GM18867 (cell line): ENCODE results near the gene PRKCZ.
A peak's percentile ranks its signal among the peaks of the same experiment; 100 is the strongest.

Source experiments
- ATAC-seq: cut with Tn5 transposase; IDR thresholded peaks from one replicate; pipeline ENCODE4 v1.9.1; 2021; ENCODE audit warnings: mild to moderate bottlenecking, moderate library complexity; ENCODE audit not compliant: unreplicated experiment

The PRKCZ gene

DNA sequence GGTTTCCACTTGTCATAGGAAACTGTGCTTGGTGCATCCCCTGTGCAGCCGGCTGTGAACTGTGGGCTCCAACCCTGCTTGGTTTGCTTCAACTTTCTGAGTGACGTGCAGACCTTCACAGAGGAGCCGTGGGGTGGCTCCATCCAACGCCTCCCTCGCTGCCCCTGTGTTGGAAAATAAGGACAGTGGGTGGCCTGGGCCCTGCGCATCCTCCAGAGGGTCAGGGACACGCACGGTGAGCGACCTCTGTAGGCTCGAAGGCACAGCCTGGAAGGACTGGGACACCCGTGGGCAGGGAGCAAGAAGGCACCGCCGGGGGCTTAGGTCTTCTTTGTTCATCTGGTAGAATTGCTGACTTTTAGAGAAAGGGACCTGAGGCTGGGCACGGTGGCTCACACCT, 150.9 kb downstream of the PRKCZ start:
- ATAC-seq = no peak

- ATAC-seq = no peak
These were observed 151.9 kb downstream of the PRKCZ start for GRCh38 chr1:2202008-2202575.

- ATAC-seq = no peak
These were observed 152.8 kb downstream of the PRKCZ start for GRCh38 chr1:2202843-2203601.

DNA sequence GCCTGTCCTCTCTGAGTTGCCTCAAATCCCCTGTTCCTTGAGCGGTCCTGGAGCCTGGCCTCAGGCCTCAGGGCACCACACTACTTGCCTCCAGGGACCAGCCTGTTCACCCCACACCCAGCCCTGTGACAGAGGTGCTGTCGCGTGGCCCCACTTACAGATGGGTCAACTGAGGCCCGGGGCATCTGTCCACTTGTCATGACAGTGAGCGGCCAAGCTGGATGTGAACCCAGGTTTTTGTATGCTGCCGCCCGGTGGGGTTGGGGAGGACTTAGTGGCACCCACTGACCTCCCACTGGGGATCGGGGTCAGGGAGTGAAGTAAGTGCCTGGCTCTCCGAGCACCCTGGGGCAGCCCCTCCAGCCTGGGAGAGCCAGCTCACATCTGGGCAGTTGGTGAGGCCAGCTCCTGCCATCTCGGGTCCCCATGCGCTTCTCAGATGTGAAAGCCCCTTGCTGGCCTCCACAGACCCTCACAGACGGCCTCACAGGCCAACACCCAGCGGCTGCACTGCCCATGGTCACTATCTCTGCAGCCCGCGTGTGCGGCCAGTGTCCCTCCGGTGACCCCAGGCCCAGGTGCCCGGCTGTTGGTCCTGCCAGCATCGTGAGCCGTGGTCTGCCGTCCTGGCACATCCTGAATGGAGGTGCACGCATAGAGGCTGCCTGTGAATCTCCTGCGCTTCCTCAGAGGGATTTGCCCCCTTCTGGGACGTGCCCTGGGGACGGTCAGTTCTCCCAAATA, 153.6 kb downstream of the PRKCZ start:
- no peak for ATAC-seq

- no peak for ATAC-seq
These were observed 154.4 kb downstream of the PRKCZ start for GRCh38 chr1:2204415-2205190.

DNA sequence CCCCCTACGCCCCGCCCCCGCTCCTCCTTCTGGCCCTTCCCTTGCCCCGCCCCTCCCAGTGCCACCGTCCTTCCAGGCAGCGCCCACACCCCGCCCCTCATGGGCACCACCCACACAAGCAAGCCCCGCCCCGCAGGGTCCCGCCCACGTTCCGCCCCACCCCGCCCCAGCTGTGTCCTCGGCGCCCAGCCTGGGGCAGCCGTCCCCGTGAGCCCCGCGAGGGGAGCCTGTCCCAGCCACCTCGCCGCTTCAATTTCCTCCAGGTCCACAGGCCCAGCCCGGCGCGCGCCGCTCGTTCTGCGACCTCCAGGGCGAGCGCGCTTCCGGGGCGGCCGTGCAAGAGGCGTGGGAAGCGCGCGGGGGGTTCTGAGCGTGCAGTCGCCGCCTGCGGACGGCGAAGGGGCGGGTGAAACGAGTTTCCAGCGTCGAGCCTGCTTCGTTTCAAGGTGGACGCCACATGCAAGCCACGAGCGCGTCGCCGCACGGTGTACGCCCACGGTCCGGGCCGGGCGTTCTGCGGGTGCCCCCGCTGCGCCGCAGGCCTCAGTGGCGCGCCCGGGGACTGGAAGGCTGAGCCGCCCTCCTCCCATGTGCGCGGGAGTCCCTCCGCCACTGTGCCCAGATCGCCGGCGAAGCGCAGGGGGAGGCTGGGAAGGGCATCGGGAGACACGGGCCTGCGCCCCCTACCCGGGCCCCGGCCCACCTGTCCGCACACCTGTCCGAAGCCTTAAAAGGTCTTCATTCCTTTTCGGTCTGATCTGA, 155.2 kb downstream of the PRKCZ start:
- ATAC-seq = peak; percentile 64

- ATAC-seq = no peak
These were observed 156.7 kb downstream of the PRKCZ start for GRCh38 chr1:2206813-2207487.

DNA sequence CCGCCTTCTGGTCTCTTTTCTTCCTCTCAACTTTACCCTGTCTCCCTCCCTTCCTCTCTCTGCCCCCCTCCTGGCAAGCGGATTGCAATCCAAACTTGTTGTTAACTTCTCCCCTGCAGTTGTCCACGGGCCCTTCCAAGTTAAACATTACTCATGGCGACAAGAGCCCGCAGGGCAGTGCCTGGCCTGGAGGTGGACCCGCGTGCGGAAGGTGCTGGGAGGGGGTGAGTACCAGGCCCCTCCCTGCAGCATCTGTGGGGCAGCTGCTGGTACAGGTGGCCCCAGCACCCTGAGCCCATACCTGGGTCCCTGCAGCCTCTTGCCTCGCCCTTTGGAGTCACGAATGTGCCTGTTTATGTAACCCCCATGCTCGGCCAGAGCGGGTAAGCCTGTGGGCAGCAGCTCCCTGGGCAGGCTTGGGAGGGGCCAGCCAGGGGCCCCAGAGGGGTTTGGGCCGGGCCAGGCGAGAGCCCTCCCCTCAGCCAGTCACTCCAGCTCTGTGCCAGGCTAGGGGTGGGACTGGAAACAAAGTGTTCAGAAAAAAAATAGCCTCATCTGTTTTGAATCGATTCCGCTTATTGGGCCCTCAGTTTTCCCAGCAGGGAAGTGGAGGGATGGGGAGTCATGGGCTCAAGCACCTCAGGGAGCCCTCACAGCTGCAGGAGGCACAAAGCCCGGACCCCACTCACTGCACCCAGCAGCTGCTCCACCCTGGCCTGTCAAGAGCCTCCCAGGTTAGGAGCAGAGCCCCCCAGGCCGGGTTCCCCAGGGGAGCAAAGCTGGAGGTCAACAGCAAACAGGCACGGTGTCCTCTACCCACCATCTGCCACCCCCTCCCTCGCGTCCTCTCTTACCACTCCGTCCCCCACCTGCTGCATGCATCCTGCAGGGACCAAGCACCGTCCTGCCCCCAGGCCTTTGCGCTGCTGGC, 158.4 kb downstream of the PRKCZ start:
- no peak for ATAC-seq

- ATAC-seq = no peak
These were observed 159.3 kb downstream of the PRKCZ start for GRCh38 chr1:2209400-2210083.

- no peak for ATAC-seq
These were observed 160.0 kb downstream of the PRKCZ start for GRCh38 chr1:2210084-2210653.

DNA sequence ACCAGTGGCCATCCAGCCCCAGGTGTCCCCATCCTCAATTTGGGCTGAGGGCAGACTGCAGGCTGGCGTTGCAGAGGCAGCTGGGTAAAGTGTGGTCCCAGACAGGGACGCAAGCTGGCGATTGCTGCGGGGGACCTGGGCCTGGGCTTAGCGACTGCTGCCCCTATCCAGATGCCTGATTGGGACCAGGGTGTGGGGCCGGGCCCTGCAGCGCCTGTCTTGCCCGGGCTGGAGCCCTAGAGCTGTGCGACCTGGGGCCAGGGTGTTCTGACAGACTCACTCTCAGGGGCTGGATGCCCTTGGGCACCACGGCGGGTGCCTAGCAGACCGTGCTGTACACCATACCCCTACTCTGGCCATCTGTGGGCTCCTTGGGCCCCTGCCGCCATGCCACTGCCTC, 160.6 kb downstream of the PRKCZ start:
- no peak for ATAC-seq

GRCh38 chr1:2212274-2212531, 162.0 kb downstream of the PRKCZ start:
- no peak for ATAC-seq

- ATAC-seq = no peak
These were observed 162.6 kb downstream of the PRKCZ start for GRCh38 chr1:2212532-2213491.

- ATAC-seq = no peak
These were observed 163.6 kb downstream of the PRKCZ start for GRCh38 chr1:2213576-2214505.

- ATAC-seq = no peak
These were observed 164.5 kb downstream of the PRKCZ start for GRCh38 chr1:2214541-2215241.
